DOHH2 (cell line): ENCODE data around the gene FOXK2.
A peak's percentile ranks its signal among the peaks of the same experiment; 100 is the strongest.

Source experiments
- H3F3A ChIP-seq: fragments of 200-600 bp; sonication (generic), shearing (Covaris generic); 2 replicates; pipeline ENCODE4 v1.6.0; 2016; ENCODE audit warnings: antibody characterized with exemption, mild to moderate bottlenecking; ENCODE audit not compliant: control insufficient read depth, insufficient read depth
- H3K27ac ChIP-seq: fragments of 200-600 bp; sonication (generic); 2 replicates; pipeline ENCODE4 v1.5.1; 2014; ENCODE audit warnings: low read depth, mild to moderate bottlenecking, low read length, moderate library complexity
- H3K27me3 ChIP-seq: fragments of 200-600 bp; sonication (generic); 2 replicates; pipeline ENCODE4 v1.6.1; 2014; ENCODE audit warnings: mild to moderate bottlenecking, low read length, mixed read lengths; ENCODE audit not compliant: control insufficient read depth
- H3K36me3 ChIP-seq: fragments of 200-600 bp; sonication (generic); 2 replicates; pipeline ENCODE4 v1.6.1; 2014; ENCODE audit warnings: mild to moderate bottlenecking, low read length, moderate library complexity, mixed read lengths; ENCODE audit not compliant: control insufficient read depth
- H3K4me1 ChIP-seq: fragments of 200-600 bp; sonication (generic); 2 replicates; pipeline ENCODE4 v1.6.1; 2014; ENCODE audit warnings: mild to moderate bottlenecking, low read length, mixed read lengths; ENCODE audit not compliant: control insufficient read depth
- H3K4me2 ChIP-seq: fragments of 200-600 bp; sonication (generic); 2 replicates; pipeline ENCODE4 v1.6.0; 2014; ENCODE audit warnings: mild to moderate bottlenecking, low read length, moderate library complexity
- H3K4me3 ChIP-seq: fragments of 200-600 bp; sonication (generic); 2 replicates; pipeline ENCODE4 v1.5.1; 2014; ENCODE audit warnings: mild to moderate bottlenecking, low read length, mixed read lengths
- H3K79me2 ChIP-seq: fragments of 200-600 bp; sonication (generic); 2 replicates; pipeline ENCODE4 v1.6.1; 2014; ENCODE audit warnings: mild to moderate bottlenecking, low read length, mixed read lengths; ENCODE audit not compliant: control insufficient read depth
- H3K9me2 ChIP-seq: fragments of 200-600 bp; sonication (generic); replicated peaks from 2 replicates; pipeline ENCODE4 v1.6.1; 2014; ENCODE audit warnings: mild to moderate bottlenecking, low read length, mixed read lengths; ENCODE audit not compliant: control insufficient read depth
- H3K9me3 ChIP-seq: fragments of 200-600 bp; sonication (generic); 2 replicates; pipeline ENCODE4 v1.6.1; 2014; ENCODE audit warnings: antibody characterized with exemption, low read length, mixed read lengths; ENCODE audit not compliant: control insufficient read depth, insufficient read depth
- H4K20me1 ChIP-seq: fragments of 200-600 bp; sonication (generic); 2 replicates; pipeline ENCODE4 v1.6.0; 2014; ENCODE audit warnings: low read depth, mild to moderate bottlenecking, antibody characterized with exemption, low read length, moderate library complexity; ENCODE audit not compliant: control insufficient read depth, insufficient read depth
- EZH2phosphoT487 ChIP-seq: fragments of 200-600 bp; sonication (generic); IDR thresholded peaks from 2 replicates; pipeline ENCODE4 v1.6.1; 2017; ENCODE audit warnings: borderline replicate concordance, mild to moderate bottlenecking, antibody characterized with exemption, low read length, moderate library complexity, mixed read lengths
- TF ChIP-seq, protein P1 (sequence below): fragments of 200-600 bp; sonication (generic); IDR thresholded peaks from one replicate; pipeline ENCODE4 v1.5.1; 2014; ENCODE audit warnings: antibody characterized with exemption, mild to moderate bottlenecking, low read depth, low read length; ENCODE audit not compliant: poor library complexity, severe bottlenecking

The FOXK2 gene

DNA sequence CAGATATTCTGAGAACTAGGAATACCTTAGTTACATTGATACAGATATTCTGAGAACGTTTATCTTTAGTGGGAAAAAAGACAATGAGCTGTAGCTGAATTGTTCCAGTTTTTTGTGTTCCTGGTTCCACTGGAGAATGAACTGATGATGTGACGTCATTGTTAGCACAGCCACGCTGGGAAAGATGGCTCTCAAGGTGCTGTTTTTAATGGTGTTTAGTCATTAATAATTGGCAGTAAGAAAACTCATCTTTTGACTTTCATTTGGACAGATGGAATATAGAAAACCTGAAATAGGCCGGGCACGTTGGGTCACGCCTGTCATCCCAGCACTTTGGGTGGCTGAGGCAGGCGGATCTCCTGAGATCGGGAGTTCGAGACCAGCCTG, 10.4 kb downstream of the FOXK2 start:
- peaks cover 29% of the 10 kb centered on the region for H4K20me1 ChIP-seq
- no peaks in the 10 kb centered on the region for H3K9me3 ChIP-seq
- H3K9me2 ChIP-seq: no peaks in the 10 kb centered on the region
- TF ChIP-seq, protein P1, sequence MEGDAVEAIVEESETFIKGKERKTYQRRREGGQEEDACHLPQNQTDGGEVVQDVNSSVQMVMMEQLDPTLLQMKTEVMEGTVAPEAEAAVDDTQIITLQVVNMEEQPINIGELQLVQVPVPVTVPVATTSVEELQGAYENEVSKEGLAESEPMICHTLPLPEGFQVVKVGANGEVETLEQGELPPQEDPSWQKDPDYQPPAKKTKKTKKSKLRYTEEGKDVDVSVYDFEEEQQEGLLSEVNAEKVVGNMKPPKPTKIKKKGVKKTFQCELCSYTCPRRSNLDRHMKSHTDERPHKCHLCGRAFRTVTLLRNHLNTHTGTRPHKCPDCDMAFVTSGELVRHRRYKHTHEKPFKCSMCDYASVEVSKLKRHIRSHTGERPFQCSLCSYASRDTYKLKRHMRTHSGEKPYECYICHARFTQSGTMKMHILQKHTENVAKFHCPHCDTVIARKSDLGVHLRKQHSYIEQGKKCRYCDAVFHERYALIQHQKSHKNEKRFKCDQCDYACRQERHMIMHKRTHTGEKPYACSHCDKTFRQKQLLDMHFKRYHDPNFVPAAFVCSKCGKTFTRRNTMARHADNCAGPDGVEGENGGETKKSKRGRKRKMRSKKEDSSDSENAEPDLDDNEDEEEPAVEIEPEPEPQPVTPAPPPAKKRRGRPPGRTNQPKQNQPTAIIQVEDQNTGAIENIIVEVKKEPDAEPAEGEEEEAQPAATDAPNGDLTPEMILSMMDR: no peak
- TF ChIP-seq EZH2phosphoT487: no peak
- peaks cover 38% of the 10 kb centered on the region for H3K4me1 ChIP-seq
- H3K27me3 ChIP-seq: no peaks in the 10 kb centered on the region
- no peak overlapping the region for H3K27ac ChIP-seq
- peaks cover 100% of the 10 kb centered on the region for H3K79me2 ChIP-seq
- peak overlapping the region; percentile 4; the same call in 1 of the 2 replicates for H3K4me2 ChIP-seq
- no peak overlapping the region for H3K4me3 ChIP-seq
- H3K36me3 ChIP-seq: peaks cover 5% of the 10 kb centered on the region
- no peaks in the 10 kb centered on the region for H3F3A ChIP-seq

GRCh38 chr17:82531431-82531881, 11.9 kb downstream of the FOXK2 start:
- Histone ChIP-seq H3K4me1 (peaks cover 49% of the 10 kb centered on the region), H3K9me2 (no peaks in the 10 kb centered on the region), H3K36me3 (no peaks in the 10 kb centered on the region), H3K4me2 (peak overlapping the region; percentile 41), H3F3A (no peaks in the 10 kb centered on the region), H3K79me2 (peaks cover 100% of the 10 kb centered on the region), H3K27ac (no peak overlapping the region), H4K20me1 (peaks cover 25% of the 10 kb centered on the region), H3K9me3 (no peaks in the 10 kb centered on the region), H3K27me3 (no peaks in the 10 kb centered on the region), H3K4me3 (no peak overlapping the region)
- no peak for TF ChIP-seq EZH2phosphoT487
- TF ChIP-seq, protein P1: no peak

DNA sequence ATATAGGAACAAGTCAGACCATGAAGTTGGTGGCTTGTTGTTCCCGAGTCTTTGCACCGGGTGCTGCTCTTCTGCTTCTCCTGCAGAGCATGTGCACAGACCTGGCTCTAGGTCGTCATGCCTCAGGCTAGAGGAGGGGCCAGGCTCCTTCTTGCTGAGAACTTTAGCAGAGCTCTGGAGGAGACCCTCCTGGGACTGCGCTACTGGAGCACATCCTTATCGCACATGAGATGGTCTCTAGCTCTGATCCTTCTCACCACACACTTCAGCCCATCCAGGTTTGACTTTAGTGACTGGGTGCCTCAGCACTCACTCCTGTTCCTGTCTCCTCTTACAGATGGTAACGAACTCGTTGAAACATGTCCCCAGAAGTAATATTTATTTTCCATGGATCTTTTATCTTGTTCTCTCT, 14.9 kb downstream of the FOXK2 start:
- Histone ChIP-seq H3K27me3 (no peaks in the 10 kb centered on the region), H3K4me2 (no peak overlapping the region), H3K79me2 (peaks cover 100% of the 10 kb centered on the region), H3F3A (no peaks in the 10 kb centered on the region), H3K27ac (no peak overlapping the region), H4K20me1 (peaks cover 40% of the 10 kb centered on the region), H3K4me3 (no peak overlapping the region), H3K9me2 (no peaks in the 10 kb centered on the region), H3K9me3 (no peaks in the 10 kb centered on the region), H3K4me1 (peaks cover 52% of the 10 kb centered on the region), H3K36me3 (0 out of 2 replicates have a peak, but pooled peaks cover 3% of the 10 kb centered on the region)
- TF ChIP-seq, protein P1: no peak
- no peak for TF ChIP-seq EZH2phosphoT487
